GM18502 (cell line): Measurements from ENCODE around the gene GPC6.

Experiments
- ATAC-seq: cut with Tn5 transposase; IDR thresholded peaks from one replicate; pipeline ENCODE4 v1.9.1; 2021; ENCODE audit warnings: mild to moderate bottlenecking; ENCODE audit not compliant: unreplicated experiment, poor library complexity

The GPC6 gene

GRCh38 chr13:93941444-93941843 lies 714.8 kb downstream of the GPC6 start:
- ATAC-seq: no peak

- ATAC-seq: no peak
Observed at GRCh38 chr13:93942016-93942415, 715.4 kb downstream of the GPC6 start.

DNA sequence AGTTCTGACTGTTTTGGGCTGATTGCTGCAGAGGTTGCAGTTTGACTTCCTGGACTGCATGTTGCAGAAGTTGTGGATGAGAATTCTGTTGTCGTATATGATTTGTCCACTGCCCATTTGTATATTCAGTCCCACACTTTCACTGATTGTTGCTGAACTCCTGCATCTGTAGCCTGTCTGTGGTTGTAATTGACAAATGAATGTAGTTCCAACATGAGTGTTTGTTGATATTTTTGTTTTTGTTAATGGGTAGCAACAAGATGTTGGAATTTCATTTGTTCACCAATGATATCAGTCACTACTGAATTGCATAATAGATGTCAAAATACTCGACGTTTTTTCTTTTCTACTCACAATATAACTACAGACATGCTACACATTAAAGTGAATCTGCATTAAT lies 719.0 kb downstream of the GPC6 start:
- no peak for ATAC-seq

GRCh38 chr13:93946994-93947393 lies 720.4 kb downstream of the GPC6 start:
- no peak for ATAC-seq

- no peak for ATAC-seq
Observed at GRCh38 chr13:93947651-93948050, 721.0 kb downstream of the GPC6 start.

GRCh38 chr13:93948162-93948922 lies 721.7 kb downstream of the GPC6 start:
- ATAC-seq: no peak

GRCh38 chr13:93951108-93951507 lies 724.5 kb downstream of the GPC6 start:
- ATAC-seq: no peak

GRCh38 chr13:93951951-93952350 lies 725.3 kb downstream of the GPC6 start:
- no peak for ATAC-seq

DNA sequence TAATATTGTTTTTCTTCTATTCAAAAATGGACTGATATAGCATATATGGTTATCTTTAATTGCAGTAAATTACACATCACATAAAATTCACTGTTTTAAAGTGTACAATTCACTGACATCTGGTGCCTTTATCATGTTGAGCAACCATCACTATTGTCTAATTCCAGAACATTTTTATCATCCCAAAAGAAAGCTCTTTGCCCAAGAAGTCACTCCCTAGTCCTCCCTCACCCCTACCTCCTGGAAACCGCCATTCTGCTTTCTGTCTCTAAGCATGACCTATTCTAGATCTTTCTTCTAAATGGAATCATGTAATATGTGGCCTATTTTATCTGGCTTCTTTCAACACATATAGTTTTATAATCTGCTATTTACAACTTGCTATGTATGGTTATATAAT lies 727.2 kb downstream of the GPC6 start:
- no peak for ATAC-seq

- no peak for ATAC-seq
Observed at GRCh38 chr13:93955904-93956303, 729.3 kb downstream of the GPC6 start.

- ATAC-seq: no peak
Observed at GRCh38 chr13:93956426-93956825, 729.8 kb downstream of the GPC6 start.

- ATAC-seq: no peak
Observed at GRCh38 chr13:93957371-93957770, 730.8 kb downstream of the GPC6 start.

GRCh38 chr13:93959796-93960533 lies 733.4 kb downstream of the GPC6 start:
- no peak for ATAC-seq

DNA sequence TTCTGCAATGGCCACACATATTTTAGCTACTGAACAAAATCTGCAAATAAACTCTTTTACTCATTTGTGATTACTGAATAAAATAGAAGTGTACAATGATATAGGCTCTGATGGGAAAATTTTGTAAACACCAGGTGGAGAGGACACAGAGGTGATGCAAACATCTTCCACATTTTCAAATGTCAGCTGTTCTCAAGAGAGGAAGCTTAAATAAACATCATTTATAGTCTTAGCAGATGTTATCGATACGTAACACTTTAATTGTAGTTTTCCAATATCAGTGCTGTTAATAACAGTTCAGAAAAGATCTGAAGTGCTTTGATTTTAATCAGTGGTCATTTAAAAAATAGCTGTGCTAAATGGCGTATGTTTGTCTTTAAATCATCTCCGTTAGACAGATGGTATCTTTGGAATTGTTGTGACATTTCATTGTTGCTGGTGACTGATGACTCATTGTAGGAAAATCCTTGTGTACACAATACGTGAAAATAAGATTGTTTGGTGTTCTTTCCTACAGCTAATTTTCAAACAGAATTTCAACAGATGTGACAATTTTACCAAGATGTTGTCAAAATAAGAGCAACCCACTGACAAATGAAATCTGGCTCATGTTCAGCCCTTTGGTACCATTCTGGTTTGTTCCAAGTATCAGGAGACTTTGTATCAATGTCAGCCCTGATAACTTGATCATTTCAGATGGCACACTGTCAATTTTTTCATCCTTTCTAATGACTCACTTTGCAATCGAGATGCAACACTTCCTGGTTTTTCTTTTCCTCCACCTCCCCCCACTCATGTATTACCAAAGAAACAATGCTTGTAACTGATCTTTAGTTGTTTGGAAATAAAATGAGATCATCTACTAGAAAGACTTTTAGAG lies 736.9 kb downstream of the GPC6 start:
- no peak for ATAC-seq

DNA sequence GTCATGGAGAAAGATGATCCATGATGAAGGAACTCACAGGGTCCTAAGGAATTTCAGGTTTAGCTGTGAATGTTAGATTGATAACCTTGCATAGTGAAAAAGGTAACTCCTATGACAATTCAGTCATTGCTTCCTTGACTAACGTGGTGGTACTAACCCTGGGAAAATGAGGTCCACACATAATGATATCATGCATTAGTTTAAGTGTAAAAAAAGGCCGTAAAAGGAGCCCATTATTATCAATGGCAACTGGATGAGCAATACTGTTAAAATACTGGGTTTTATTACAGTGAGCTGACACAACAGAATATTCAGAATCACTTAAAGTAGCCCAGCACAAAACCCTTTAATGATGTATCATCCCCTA lies 737.5 kb downstream of the GPC6 start:
- ATAC-seq: no peak

DNA sequence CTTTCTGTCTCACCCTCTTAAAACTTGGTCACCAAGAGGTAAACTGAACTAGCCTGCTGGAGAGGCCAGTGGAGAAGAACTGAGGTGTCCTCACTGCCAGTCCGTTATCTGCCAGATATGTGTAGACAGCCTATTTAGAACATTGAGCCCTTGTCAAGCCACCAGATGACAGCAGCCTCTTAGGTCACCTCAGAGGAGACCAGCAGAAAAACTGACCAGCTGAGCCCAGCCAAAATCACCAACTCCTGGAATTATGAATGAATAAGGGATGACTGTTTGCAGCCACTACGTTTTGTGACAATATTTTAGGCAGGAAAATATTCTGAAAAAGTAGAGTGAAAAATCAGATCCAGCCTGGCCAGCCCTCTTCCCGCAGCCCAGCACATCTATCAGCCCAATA lies 739.0 kb downstream of the GPC6 start:
- ATAC-seq: no peak

GRCh38 chr13:93966267-93966936 lies 739.8 kb downstream of the GPC6 start:
- ATAC-seq: no peak

DNA sequence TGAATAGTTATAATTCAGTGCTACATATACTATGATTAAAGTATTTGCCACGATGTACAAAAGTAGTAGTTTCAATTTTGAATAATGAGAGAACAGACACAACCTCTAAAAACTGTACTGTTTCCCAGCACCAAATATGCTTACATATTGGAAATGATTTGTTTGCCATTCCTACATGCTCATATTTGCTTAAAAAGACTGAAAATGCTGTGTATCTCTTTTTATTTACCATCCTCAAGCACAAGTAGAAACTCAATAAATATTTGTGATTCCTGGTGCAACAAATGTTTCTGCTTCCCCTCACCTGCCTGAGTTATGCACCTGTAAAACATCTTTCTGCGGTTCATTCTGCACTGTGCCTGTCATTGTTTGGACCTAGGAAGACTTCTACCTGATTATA lies 740.7 kb downstream of the GPC6 start:
- ATAC-seq: no peak

GRCh38 chr13:93975242-93975641 lies 748.6 kb downstream of the GPC6 start:
- no peak for ATAC-seq

GRCh38 chr13:93976528-93976927 lies 749.9 kb downstream of the GPC6 start:
- no peak for ATAC-seq
